Measurements from ENCODE around the gene PSMD11.

GRCh38 chr17:32477220-32477619 is 32.9 kb downstream of the PSMD11 start:
- TF ChIP-seq CTCF (conservative IDR thresholded peaks at IDR 0.05; ENCODE audit: low read depth, low read length) (no peak), EZH2 (IDR thresholded peaks at IDR 0.05; ENCODE audit: low read length, unreplicated experiment) (no peak), EZH2phosphoT487 (IDR thresholded peaks at IDR 0.05; ENCODE audit: borderline replicate concordance, low read length) (no peak)

All from PC-3 (cell line).